ENCODE measurements around the gene MNT.

The MNT gene

GRCh38 chr17:2438823-2439222, 38.0 kb upstream of the MNT start:
- no peak for TF ChIP-seq CTCF (conservative IDR thresholded peaks at IDR 0.05)
- no peak overlapping the region for H3K27ac ChIP-seq

GRCh38 chr17:2436316-2436905, 35.6 kb upstream of the MNT start:
- H3K27ac ChIP-seq = no peak overlapping the region
- no peak for TF ChIP-seq CTCF (conservative IDR thresholded peaks at IDR 0.05)

- H3K27ac ChIP-seq = no peak overlapping the region
- TF ChIP-seq CTCF (conservative IDR thresholded peaks at IDR 0.05) = no peak
Observed at GRCh38 chr17:2435862-2436261, 35.0 kb upstream of the MNT start.

GRCh38 chr17:2435181-2435741, 34.4 kb upstream of the MNT start:
- TF ChIP-seq CTCF (conservative IDR thresholded peaks at IDR 0.05) = no peak
- no peak overlapping the region for H3K27ac ChIP-seq

- no peak overlapping the region for H3K27ac ChIP-seq
- no peak for TF ChIP-seq CTCF (conservative IDR thresholded peaks at IDR 0.05)
Observed at GRCh38 chr17:2433696-2434095, 32.8 kb upstream of the MNT start.

- no peak overlapping the region for H3K27ac ChIP-seq
- TF ChIP-seq CTCF (conservative IDR thresholded peaks at IDR 0.05) = no peak
Observed at GRCh38 chr17:2427910-2428309, 27.1 kb upstream of the MNT start.

GRCh38 chr17:2427215-2427614, 26.4 kb upstream of the MNT start:
- no peak for TF ChIP-seq CTCF (conservative IDR thresholded peaks at IDR 0.05)
- H3K27ac ChIP-seq = no peak overlapping the region

Measured in VCaP (cell line).